GM19099 (cell line): Measurements from ENCODE around the gene RNF217.

ENCODE experiments used
- POLR2A ChIP-seq: IDR thresholded peaks from 3 replicates; pipeline ENCODE4 v1.6.1; 2011; ENCODE audit warnings: low read depth; ENCODE audit not compliant: insufficient read length; ENCODE audit errors: extremely low read depth

The RNF217 gene

DNA sequence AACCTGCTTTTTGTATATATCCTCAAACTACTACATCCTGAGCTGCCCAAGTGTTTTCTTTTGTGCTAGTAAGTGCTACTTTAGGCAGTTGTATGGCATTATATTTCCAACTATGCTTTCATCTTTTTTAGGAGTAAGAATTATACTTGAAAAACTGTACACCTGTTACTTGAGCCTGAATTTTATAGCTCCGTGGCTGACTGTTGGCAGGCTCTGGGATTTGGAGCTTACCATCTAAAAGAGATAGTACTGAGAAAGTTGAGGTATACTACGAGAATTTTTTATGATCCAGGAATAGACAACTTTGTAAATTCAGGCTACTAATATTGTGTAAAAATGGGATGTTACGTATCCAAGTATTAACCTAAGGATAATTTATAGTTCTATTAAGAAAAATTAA is 32.4 kb downstream of the RNF217 start:
- no peak for TF ChIP-seq POLR2A

DNA sequence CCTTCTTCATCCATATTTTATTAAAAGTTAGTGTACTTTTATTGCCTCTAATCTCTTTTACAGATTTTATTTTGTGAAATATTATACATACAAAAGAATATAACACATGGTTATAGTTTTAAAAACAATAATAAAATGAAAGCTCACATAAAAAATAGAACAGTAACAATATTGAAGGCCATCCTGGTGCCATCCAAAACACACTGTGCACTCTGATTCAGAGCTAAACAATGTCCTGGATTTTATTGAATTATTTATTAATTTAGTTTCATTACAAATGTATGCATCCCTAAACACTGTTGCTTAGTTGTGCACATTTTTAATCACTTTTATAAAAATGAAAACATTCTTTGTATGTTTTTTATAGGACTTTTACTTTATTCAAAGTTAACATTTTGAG is 32.9 kb downstream of the RNF217 start:
- TF ChIP-seq POLR2A, result no peak

DNA sequence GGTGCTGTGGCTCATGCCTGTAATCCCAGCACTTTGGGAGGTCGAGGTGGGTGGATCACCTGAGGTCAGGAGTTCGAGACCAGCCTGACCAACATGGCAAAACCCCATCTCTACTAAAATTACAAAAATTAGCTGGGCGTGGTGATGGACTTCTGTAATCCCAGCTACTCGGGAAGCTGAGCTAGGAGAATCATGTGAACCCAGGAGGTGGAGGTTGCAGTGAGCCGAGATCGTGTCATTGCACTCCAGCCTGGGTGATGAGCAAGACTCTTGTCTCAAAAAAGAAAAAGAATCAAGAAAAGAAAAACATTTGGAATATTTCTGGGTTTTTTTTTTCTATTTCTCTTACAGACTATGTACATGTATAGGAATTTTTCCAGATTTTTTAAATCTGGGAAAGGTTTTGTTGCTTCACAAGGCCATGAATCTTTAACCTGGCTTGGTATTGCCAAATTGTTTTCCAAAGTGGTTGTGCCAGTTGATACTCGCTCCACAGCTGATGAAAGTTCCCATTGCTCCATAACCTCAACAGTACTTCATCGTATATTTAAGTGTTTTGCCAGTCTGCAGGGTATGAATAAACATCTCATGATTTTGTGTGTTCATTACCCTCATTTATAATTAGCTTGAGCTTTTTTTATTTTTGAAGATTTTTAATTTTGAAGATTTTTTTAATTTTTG is 33.5 kb downstream of the RNF217 start:
- TF ChIP-seq POLR2A, result no peak

DNA sequence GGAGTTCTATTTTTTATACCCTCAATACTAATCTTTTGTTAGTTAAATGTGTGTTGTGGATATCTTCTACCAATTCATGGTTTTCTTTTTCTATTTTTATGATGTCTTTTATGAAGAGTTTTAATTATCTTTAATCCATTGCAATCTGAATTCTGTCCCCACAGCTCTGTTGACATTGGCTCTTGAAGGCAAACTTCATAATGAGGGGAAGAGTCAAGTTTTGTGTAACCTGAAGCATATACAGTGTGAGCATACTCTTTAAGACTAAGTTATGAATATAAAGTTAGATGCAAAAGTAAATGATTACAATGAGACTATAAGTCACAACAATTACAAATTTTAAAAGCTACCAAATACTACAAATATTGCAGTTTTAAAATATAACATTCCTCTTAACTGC is 34.2 kb downstream of the RNF217 start:
- TF ChIP-seq POLR2A, result no peak

DNA sequence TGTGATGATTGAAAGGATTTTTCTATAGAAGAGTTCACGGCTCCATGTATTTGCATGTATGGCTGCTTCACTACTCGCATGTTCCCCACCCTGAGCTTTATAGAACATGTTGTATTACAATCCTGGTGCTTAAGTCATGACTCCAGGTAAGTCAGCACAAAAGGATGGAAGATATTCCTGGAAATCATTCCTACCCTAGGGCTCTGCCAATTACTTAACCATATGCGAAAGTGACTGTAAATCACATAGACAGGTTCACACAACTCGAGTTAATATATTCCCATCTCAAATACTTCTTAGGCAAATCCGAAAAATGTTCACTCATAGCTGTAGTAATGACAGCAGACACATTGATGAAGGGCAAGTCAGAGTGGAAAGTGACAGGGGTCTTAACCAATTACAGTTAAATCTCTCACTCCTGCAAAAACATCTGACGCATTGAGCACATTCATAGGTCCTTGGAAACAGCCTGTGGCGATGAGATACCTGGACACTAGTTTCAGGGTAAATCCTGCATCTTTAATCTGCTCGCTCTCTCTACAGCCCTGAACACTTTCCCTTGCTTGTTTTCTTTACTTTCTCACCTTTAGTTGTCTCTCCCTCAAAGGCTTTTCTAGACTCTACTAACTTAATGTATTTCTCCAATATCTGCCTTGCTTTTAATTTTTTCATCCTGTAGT is 35.1 kb downstream of the RNF217 start:
- no peak for TF ChIP-seq POLR2A

DNA sequence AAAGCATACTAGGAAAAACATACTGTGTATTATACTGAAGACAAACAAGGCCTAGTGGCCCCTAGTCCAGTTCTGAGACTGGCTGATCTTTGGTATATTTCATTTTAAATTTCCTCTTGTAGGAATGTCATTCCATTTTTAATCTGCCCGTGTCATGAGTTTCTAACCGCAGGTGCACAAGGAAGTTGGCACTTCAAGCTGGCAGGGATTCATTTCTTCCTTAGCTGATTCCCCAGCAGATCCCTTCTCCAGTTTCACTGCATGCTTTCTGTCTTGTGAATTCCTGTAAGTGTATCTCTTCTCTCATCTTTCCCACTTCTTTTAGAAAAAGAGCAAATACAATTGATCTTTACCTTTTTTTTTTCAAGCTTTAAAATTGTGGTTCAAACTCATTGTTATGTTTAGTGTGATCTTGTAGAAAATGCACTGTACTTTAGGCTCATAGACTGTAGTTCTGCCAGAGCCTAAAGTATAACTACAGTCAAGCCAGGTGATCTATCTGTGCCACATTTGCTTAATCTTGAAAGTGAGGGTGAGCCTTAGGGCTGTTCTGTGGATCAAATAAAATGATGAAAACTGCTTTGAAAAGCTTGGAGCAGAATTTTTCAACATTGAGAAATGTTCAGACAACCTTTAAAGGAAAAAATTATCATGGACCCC is 37.0 kb downstream of the RNF217 start:
- TF ChIP-seq POLR2A, result no peak

DNA sequence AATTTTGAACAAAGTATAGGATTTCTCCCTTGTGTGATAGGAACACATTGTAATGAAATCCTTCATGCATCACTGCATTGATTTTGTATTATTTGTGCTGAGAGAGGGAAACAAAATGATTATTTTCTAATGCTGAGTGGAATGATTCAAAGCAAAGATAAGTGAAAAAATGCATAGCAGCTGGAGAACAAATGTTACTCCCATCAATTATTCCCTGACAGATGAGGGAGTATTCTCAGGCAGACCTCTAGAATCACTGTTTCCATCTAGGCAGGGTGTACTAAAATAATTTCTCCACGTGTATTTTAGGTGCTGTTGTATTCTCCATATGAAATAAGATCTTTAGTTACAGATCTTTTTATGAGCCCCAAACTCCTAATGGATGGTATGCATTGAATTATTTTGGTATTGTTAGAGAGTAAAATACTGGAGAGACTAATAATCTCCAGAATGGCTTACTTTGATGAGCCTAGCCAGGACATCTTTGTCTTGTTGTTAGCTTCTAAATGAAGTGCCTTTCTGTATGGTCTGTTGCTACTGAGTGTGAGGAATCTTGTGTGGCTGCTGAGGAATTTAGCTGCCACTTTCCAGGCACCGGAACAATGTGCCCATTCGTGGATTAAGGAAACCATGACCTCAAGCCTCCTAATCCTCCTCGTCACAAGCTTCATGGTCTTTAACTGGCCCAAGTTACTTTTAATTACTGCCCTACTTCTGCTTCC is 39.6 kb downstream of the RNF217 start:
- no peak for TF ChIP-seq POLR2A

DNA sequence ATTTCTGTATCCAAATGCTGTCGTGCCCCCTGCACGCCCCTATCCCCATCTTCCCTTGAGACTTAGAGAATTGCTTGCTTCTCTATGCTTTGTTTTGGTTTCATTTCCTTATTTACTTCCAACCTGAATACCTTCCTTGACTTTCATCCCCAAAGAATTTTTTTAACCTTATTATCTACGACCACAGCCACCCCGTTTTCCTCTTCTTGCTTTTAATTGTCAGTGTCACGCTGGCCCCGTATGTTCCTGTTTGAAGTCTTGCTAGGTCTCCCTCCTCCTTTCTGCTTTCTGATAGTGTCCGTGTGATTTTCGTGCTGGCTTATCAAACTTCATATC is 40.1 kb downstream of the RNF217 start:
- no peak for TF ChIP-seq POLR2A

DNA sequence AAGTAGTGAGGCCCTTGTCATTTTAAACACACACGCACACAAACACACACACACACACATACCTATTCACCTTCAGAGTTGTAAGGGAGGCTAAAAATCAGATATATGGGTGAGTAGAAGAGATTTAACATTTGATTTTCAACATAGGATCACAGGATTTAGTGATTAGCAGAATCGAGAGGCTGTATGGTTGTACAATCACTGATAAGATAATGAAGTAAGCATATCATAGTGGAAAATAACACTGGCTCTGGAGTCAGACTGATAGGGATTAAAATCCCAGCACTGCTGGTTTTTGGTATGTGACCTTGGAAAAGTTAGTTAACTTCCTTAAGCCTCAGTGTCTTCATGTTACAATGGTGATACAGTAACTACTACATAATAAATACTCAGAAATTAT is 40.8 kb downstream of the RNF217 start:
- TF ChIP-seq POLR2A, result no peak

DNA sequence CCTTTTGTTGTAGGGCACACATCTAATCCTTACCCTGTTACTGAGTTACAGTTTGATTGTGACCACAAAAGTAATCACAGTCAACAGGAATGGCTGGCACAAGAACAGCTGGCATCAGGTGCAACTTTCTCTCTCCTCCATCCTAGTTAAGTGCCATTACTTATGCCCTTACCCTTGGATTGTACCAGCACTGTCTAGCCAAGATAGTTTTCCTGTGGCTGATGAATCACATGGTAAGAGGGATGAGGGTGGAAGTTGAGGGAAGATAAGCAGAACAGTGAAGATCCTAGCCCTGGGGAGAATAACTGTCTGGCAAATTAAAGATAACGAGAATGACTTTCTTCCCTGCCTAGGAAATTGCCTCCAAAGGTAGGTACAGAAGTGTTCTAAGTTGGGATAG is 42.0 kb downstream of the RNF217 start:
- no peak for TF ChIP-seq POLR2A

DNA sequence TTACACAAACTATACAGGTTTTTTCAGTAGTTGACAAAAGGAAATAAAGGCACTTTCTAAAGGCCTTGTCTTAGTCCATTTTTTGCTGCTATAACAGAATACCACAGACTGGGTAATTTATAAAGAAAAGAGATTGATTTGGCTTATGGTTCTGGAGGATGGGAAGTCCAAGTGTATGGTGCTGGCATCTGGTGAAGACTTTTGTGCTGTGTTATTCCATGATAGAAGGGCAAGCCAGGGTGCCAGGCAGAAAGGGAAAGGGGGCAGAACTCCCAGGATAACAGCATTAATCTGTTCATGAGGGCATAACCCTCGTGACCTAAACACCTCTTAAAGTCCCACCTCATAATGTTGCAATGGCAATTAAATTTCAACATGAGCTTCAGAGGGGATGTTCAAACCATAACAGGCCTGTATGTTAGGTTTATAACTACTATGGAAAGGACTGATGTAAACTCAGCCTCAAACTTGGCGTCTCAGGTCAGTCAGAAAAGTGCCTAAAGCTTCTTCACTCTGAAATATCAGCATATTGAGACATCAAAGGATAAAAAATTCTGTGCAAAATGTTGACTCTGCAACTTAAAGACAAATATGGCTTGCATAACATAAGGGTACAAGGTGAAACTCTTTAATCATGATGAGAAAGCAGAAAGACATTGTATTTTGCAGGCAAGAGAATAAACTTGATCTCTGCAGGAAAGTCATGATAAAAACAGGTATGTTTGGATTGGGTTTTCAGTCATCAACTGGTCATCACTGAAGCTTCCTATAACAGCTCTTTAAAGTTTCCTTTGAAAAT is 42.8 kb downstream of the RNF217 start:
- TF ChIP-seq POLR2A, result no peak

DNA sequence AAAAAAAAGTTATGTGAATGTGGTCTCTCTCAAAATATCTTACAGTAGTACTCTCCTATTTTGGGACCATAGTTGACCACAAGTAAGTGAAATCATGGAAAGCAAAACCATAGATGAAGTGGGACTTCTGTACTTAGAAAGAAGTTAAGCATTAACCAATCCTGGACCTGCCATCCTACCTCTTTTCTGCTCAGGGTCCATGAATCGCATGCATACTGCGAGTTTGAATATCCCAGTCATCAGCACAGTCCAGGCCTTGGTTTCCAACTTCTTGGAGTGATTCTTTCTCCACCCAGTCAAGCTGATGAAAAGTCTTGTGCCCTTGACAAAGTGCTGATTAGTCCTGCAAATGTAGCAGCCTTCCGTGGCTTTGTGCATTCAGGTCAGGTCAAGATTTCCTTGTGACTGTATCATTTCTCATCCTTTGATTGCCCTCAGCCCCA is 46.0 kb downstream of the RNF217 start:
- no peak for TF ChIP-seq POLR2A

DNA sequence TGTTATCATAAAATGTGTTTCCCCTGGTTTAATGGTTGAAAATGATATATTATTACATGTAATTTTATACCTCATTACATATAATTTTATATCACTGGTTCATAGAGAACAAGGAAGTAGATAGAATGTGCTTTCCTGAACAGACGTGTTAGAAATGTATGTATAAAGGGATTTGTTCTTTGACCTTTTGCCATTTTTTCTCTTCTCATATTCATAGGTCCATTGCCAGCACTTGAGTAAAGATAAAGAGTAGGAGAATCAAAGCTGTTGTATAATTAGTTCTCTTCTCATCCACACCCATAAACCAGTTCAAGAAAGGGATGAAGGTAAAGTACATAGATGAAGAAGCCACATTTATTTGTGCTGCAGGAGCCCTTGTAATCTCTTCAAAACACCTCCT is 46.7 kb downstream of the RNF217 start:
- no peak for TF ChIP-seq POLR2A

DNA sequence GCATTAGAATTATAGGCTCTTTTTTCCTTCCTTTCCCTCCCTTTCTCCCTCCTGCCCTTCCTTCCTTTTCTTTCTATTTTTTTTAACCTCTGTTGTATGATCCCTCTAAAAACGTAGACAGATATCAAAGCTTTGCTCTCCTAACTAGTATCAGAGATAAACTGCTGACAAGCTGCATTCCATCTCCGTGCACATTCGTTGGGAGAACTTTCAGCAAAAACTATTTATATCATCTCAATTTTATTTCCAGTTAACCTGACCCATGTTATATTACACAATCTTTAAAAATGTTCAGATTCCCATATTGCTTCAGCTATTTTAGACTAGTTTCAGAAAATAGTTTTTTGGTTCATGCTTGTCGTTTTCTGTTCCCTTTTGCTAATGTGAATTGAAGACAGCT is 47.3 kb downstream of the RNF217 start:
- no peak for TF ChIP-seq POLR2A
